Hematopoietic multipotent progenitor cell treated with erythropoietin and hydrocortisone succinate and interleukin-3 and kit ligand, for 15 days (in vitro differentiated cells): ENCODE data around the gene ANO4.

Experiments used
- DNase-seq: peaks from one replicate; pipeline ENCODE4 v3.0.0-alpha.2; 2015; ENCODE audit warnings: low spot score

The ANO4 gene

DNA sequence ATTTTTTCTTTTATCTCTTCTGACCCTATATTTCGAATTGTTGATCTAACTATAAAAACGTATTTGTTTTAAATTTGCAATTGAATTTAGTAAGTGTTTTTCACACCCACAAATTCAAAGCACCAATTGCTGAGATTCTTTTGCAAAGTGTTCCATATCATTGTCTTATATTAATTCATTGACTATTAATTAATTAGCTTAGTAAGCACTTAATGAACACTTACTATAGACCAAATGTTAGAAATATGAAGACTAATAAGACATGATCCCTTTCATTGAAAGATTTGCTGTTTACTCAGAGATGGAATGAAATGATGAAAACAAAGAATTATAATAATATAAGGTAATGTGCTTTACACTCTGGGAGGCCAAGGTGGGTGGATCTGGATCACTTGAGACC lies 14.2 kb downstream of the ANO4 start:
- DNase-seq, result no peak

DNA sequence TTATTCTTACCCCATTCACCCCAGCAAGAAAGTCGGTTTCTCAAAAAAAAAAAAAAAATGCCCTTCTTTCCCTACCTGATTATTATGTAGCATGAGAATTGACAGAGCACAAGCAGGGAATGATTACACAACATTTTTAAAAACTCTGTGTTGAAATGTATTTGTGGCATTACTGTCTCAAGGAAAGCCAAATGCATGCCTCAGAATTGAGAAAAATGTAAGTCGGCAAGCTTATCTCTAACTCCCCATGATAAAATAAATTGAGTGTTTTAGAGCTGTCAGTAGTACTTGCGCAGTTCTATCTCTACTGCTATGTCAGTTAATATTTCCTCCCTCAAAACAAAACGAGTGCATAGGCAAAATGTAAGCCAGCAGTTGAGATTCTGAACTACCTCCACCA lies 25.7 kb downstream of the ANO4 start:
- DNase-seq, result no peak

DNA sequence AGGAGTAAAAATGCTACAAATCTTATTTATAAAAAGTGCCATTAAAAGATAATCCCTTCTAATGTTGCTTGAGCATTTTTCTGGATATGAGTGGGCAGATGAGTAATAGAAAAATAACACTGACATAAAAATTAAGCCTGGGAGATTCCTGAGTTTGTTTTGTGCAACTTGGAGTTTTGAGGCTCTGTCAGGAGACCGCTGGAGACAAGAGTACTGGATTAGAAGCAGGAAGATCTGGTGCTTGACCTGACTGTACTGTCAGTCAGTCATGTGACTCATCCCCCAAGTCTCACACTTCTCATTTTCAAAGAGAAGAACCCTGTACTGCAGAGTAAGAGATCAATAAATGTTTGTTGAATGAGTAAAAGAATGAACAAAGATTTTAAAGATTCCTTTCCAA lies 29.4 kb downstream of the ANO4 start:
- no peak for DNase-seq

DNA sequence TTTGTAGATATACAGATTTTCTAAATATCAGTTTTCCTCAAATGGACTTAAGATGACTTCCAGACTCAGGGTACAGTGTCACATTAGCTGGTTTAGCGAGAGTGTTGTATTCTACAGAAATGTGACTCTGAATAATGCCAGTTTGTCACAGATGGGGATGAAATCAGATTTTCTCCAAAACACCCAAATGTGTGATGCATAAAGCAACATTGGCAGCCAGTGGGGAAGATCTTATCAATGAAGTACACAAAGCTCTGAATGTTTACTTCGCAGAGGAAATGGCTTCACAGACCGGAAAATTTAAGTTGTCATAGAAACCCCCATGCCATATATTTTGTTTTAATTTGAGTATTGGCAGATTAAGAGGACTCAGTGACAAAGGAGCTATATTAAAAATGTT lies 29.9 kb downstream of the ANO4 start:
- no peak for DNase-seq

DNA sequence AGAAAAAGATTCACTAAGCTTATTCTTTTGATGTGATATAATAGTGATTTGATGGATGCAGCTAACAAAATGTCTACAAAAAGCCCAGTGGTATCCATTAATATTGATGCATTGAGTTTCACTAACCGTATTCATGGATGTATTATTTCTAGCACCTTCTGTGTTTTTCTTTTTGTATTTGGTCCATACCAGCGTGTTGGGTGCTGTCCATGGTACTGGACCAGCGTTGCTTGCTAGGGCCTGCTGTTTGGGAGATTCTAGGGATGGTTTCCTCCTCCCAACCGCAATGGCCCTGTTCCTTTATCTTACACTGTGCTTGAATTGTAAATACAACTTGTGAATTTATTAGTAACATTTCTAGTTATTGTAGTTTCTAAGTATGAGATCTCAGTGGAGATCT lies 31.7 kb downstream of the ANO4 start:
- no peak for DNase-seq

DNA sequence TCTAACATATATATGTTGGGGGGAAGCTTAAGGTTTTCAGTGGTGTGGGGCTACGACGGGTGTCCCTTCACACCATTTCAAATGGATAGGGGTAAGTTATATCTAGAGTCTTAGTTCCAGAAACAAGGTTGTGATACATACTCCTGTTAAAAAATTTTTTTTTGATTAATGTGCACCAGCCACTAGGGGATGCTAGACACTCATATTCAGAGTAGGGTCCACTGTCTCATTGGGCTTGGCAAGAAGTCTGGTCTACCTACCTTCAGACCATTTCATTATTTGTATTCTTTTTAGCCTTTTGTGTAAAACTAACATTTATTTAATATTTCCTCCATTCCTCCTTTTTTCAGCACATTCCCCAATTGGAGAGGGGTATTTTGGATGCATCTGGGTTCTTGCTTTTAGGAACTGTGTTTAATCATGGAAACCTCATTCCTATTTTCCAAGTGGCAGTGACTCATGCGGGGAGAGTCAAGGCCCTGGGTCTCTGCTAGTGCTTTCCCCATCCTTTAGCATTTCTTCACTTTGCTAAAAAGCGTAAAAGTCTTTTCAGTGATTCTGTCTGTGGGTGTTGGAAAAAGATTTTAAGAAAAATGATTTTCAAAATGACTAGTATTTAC lies 33.4 kb downstream of the ANO4 start:
- DNase-seq, result no peak

DNA sequence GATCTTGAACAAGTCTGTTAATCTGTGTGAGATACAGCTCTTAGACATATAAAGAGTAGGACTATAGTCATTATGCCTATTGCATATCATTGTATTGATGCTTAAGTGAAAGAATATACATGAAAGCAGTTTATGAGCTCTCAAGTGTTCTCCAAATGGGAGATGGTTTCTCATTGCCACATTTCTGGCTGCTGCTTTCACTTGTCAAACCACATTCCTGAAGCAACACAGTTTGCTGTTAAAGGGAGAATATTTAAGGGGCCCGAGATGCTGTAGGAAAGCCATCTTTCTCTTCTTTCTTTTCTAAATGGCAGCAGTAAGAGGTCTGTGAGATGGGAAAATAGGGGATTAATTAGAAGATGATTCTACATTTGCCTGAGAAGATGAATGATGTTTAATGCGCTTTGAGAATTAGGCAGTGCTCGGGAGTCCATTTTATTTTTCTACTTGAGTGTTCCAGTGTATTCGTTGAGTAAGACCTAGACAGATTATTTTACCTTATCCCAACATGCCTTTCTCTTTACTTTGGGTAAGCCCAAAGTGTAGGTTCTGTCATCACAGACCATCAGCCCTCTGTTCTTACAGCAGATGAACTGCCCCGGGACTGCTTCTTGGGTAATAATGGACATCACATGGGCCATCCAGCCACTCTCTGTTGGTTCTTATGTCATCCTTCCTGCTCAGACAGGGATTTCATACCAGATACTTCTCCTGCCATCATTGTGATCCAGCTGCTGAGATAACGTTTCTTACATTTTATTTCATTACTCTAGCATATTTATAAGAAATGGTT lies 35.6 kb downstream of the ANO4 start:
- no peak for DNase-seq

DNA sequence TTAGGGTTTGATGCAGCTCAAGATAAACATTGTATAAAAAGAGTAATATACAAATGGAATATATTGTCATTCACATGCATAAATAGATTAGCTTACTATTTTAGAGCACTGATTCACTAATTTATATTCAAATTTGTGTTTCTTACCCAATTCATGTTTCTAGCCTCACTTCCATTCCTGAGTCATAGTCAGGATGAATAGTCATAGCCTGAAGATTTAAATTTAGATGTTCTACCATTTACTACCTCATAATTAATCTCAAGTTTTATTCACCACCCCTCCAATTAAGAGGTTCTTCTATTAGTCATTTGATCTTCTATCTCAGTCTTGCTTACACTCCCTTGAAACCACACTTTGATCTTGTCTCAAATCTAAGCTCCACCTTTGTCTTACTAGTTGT lies 38.7 kb downstream of the ANO4 start:
- no peak for DNase-seq

DNA sequence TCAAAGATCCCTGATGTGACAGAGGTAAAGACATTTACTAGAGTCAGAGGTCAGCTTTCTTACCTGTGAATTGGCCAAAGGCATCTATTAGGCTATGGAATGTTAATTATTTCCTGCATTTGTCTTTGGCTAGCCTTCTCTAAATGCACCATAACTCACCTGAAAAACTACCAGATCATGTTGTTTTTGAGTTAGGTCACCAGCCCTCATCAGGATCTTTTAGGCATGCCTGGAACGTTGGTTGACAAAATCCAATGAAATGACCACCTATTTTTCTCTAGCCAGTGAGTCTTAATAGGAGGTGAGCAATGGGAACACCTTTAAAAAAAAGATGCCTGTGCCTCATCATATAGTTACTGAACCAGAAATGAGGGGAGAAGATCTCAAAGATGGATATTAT lies 46.2 kb downstream of the ANO4 start:
- DNase-seq, result no peak

DNA sequence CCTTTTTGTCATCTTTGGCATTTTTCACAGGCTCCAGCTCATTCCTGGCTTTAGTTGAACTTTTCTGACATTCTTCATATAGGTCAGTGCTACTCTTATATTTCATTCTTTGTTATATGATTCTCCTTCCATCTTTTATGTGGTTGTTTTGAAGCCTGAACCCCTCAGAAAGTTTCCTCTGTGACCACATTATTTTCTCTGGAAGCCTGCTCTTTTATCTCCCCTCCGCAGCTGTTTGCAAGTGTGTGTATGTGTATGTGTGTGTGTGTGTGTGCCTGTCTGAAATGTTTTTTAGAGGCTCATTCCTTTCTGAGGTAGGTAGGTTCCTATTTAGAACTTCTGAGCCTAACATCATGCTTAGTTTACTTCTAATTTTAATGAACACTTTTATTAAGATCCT lies 47.6 kb downstream of the ANO4 start:
- DNase-seq, result no peak

DNA sequence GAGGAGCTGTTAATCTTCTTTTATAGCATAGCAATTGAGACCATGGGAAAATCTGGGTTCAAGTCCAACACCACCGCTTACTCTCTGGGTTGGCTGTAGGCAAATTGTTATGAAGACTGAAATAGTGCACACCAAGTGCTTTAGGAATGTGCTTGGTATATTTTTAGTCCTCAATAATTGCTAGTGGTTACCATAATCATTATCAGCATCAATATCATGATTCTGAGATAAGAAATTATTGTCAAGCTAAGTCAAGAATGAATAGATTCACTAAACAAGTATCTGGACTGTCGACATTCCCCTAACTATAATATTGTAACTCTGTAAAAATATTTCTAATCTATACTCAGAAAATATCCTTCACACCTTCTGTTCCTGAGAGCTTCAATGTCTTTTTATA lies 48.5 kb downstream of the ANO4 start:
- no peak for DNase-seq

DNA sequence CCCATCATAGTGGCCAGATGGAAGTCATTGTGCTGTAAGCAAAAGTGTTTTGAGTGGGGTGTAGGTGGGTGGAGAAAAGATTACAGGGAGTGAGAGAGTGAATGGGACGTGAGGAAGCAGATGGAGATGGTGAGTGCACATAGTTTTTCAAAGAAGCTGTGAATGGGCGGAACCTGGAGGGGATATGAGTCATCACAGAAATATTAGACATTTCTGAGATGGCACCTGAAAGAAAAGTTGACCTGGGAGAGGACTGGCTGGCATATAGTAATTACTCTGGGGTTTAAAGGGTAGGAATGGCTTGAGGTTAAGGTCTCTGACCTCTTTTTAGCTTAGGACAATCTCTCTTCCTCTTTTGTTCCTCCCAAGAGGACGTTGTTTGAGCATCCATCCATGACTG lies 50.5 kb downstream of the ANO4 start:
- DNase-seq, result no peak

DNA sequence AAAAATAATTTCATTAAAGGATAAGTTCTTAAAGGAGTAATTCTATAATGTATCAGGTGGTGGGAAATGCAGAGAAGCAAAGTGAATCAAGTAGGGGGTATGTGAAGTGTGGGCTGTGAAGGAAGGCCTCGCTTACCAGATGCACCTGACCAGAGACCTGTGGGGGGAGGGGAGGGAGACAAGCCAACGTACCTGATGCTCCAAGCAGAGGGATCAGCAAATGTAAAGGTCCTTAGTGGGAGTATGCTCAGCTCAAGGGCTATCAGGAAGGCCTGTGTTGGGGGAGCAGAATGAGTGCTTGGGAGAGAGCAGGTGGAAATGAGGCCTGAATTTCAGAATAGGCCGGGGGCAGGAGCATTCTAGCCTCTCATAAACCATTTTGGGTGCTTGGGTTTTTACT lies 57.1 kb downstream of the ANO4 start:
- no peak for DNase-seq

DNA sequence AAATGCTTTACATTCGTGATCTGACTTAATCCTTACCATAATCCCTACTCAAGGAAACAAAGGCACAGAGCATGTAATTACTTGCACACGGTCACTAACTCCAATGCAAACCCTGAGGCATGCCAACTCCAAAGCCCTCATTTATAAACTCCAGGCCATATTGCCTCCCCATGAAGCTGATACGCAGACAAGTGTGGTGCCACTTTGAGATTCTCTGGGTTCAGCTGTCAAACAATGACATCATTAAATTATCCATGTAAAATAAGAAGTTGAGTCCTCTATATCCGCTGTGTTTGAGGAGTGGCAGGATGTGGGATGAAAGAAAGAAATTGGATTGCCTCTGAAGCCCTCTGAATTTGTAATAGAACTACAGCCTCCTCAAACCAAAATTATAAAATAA lies 62.8 kb downstream of the ANO4 start:
- DNase-seq, result no peak

DNA sequence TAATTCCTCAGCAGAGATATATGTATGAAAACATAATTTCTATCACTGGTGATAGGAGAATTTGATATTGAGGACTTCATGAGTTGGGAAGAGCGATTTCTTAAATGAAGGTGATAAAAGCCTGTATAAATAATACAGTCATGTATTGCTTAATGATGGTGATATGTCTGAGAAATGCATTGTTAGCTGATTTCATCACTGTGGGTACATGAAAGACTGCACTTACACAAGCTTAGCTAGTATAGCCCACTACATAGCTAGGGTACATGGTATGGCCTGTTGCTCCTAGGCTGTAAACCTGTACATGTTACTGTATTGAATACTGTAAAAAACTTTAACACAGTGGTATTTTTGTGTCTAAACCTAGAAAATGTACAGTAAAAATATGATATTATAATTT lies 63.4 kb downstream of the ANO4 start:
- no peak for DNase-seq

DNA sequence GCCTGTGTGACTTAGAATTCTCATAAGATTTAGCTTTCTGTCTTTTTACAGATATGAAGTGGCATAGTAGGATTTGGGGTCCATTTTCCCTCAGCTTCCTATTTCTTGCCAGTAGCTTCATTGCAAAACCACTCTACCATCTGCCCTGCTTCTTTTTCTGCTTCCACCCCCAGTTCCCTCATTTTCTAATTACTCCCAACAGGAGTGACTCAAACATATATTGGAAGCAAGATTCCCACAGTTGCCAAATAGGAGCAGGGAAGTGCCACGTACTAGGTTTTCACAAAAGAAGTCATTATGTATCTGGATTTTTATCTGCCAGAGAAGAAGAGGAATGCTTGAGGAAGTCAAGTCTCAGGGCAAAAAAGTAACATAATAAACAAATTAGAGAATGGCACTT lies 64.1 kb downstream of the ANO4 start:
- DNase-seq, result no peak

DNA sequence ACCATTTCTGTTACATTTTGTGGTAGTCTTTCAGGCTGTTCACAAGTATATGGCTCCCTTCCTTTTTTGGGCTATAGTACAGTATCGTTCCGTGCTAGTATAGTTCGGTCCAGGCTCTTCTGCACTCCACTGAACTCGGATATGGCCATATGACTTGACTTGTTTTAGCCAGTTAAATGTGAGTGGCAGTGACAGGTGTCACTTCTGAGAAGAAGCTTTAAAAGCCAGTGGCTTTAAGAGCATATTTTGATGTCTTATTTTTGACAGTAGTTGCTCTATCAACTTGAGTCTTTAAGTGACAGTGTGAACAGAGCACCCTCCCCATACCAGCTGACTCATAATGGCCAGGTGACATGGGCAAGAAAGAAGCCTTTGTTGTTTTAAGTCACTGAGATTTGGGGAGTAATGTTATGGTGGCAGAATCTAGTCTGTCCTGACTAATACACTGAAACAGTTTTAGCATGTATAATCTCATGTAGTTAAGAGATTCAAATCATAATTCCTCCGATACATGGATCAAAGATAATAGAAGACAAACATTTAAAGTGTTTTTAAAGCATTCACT lies 64.6 kb downstream of the ANO4 start:
- DNase-seq, result no peak

DNA sequence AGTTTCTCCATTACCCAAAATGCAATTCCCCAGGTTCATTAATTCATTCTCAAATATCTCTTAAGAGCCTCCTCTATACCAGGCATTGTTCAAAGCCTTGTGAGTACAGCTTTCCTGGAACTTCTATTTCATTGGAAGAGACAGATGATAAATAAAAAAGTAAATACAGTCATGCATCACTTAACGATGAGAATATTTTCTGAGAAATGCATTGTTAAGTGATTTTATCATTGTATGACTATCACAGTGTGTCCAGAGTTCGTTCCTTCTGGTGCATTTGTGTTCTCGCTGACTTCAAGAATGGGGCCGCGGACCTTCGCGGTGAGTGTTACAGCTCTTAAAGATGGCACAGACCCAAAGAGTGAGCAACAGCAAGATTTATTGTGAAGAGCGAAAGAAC lies 66.0 kb downstream of the ANO4 start:
- no peak for DNase-seq

DNA sequence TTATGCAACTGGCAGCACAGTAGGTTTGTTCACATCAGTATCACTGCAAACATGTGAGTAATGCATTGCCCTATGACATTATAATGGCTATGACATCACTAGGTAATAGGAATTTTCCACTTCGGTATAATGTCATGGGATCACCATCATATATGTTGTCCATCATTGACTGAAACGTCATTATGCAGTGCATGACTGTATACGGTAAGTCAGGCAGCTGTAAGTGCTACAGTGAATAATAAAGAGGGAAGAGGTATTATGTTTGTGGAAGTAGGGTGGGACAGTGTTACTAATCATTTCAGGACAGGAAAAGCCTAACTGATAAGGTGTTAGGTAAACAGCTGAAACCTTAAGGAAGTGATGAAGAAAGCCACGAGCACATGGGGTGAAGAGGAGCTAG lies 68.1 kb downstream of the ANO4 start:
- no peak for DNase-seq

DNA sequence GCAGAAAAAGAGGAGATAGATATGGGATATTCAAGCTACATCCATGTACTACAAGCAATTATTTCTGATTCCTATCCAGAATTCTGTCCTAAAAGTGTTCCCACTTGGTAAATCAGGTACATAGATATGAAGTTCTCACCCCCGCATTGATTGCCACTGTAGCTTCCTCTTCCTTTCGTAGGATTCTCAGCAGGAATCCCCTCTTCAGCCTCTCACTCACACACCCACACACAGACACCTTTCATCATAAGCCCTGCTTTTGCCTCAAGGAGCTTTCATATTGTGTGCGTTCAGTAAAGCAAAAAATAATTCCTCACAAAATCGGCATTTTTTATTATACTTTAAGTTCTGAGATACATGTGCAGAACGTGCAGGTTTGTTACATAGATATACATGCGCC lies 69.8 kb downstream of the ANO4 start:
- no peak for DNase-seq

DNA sequence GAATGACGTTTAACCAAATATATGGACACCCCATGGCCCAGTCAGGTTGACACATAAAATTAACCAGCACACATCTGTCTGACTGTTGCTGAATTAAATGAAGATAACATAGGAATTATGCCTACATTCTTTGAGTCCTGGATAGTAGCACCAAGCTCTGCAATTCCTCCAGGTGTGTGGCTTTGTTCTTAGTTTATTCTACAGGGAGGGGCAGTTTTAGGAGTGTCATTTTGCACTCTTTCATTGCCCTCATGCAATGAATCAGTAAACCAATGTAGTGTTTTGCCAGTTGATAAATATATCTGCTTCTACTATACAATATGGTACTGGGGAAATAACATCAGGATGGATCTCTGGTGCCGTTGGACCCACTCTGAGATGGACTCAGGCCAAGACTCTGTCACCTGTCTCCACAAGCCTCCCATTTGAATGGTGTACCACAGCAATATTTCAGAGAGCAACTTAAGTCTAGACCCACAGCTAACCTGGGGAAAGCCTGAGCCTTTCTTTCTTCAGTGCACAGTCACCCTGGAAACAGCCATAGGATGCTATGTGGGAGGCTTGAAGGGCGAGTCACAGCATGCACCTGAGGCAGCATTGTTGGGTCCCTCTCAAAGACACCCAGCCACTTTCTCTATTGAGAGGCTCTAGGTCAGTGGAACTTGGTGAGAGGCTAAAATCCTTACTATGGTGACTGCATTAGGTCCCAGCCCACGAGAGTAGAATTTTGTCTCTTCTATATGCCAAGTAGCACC lies 73.2 kb downstream of the ANO4 start:
- no peak for DNase-seq

DNA sequence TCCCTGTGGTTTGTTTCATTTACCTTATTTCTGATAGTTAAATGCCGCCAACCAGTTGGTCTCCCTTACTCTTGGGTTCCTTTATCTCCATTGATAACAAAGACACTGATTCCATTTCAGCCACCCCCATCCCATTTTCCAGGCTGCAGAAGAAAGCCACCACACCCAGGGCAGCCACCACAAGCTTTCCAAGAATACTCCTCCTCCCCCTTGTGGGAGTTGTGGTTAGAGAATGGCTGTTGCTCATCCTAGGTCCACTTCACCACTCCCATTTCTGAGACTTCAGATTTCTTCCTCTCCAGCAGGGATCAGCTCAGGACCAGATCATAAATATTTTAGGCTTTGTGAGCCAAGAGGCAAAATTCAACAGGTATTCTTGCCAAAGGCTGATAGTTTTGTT lies 73.9 kb downstream of the ANO4 start:
- DNase-seq, result no peak

DNA sequence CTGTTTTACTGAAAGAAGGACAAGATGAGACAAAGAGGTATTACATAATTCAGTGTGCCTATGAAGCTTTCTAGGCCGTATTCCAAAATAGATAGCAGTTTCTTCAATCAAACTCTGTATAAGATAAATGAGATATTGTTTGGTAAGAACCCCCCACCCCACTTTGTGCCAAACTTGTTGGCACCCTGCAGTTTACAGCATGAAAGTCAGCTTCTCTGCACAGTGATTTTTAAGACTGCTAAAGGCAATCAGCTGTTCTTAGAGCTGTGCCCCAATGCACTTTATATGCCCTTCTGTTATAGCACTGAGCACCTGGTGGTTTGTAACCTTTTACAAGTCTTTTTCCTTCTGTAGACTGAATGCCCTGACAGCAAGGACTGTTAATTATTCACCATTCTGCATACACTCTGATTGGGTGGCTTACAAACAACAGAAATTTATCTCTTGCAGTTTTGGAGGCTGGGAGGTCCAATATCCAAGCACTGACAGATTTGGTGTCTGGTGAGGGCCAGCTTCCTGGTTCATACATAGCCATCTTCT lies 76.7 kb downstream of the ANO4 start:
- DNase-seq, result no peak
